Measurements from ENCODE around the gene PAQR6. TPM values are rescaled to one million over a fixed set of nuclear protein-coding genes. Genes with fewer than 3 reads are reported as not detected.

The PAQR6 gene
- total and polyA plus RNA-seq, 8 donors: 0.51 to 5.6 (median 0.88) TPM

DNA sequence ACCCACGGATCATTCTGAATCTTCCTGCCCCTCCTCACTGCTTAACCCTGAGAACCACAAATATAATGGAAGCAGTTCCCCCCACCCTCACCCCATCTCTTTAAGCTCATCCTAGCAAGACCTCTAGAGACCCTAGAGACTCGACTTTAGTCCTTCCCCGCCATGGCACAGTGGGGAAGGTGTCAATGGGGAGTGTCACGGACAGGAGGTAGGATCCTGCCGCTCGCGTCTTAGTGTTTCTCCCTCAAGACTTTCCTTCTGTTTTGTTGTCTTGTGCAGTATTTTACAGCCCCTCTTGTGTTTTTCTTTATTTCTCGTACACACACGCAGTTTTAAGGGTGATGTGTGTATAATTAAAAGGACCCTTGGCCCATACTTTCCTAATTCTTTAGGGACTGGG lies 35.7 kb downstream of the PAQR6 start:
- H3K4me1 ChIP-seq: peaks cover 8 to 11% (median 10%) of the 10 kb centered on the region in 3 donors
- H3K27ac ChIP-seq: peak overlapping the region in 3 of 4 donors; percentile 93 to 98 (median 95)
- peak overlapping the region in 1 of 4 donors; percentile 66 for H3K4me3 ChIP-seq
- H3K36me3 ChIP-seq: peaks cover 0 to 8% (median 0%) of the 10 kb centered on the region in 3 donors
- FAIRE-seq (no peak), ATAC-seq (no peak), DNase-seq (no peak)
- TF ChIP-seq, protein P1, sequence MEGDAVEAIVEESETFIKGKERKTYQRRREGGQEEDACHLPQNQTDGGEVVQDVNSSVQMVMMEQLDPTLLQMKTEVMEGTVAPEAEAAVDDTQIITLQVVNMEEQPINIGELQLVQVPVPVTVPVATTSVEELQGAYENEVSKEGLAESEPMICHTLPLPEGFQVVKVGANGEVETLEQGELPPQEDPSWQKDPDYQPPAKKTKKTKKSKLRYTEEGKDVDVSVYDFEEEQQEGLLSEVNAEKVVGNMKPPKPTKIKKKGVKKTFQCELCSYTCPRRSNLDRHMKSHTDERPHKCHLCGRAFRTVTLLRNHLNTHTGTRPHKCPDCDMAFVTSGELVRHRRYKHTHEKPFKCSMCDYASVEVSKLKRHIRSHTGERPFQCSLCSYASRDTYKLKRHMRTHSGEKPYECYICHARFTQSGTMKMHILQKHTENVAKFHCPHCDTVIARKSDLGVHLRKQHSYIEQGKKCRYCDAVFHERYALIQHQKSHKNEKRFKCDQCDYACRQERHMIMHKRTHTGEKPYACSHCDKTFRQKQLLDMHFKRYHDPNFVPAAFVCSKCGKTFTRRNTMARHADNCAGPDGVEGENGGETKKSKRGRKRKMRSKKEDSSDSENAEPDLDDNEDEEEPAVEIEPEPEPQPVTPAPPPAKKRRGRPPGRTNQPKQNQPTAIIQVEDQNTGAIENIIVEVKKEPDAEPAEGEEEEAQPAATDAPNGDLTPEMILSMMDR (IDR thresholded peaks at IDR 0.05): no peak
- H3K9me3 ChIP-seq: no peaks in the 10 kb centered on the region
- WGBS, 2 donors: 74 to 81% methylated on average over 9 of the region's 9 CpGs
- no peaks in the 10 kb centered on the region for H3K27me3 ChIP-seq
- intact Hi-C loops (cut with DNase I): no loop called here

DNA sequence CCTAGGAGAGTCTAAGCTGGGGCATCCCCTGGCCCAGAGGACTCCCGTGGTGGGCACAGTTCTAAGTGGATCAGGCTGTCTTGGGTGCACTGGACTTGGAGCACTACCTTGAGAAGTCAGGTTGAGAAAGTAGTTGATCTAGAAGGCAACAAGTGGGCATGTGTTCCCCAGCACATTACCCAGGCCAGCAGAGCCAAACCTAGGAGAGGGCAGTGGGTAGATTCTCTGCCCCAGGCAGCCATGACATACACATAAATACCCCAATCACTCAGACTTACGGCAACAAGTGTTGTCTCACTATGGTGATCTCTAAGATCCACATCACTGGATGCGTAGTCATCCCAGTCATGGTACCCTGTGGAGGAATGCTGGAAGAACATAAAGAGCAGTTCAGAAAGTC lies 36.6 kb downstream of the PAQR6 start:
- Histone ChIP-seq H3K9me3 (no peaks in the 10 kb centered on the region), H3K27ac (no peak overlapping the region), H3K27me3 (no peaks in the 10 kb centered on the region), H3K36me3 (peaks cover 0 to 8% (median 0%) of the 10 kb centered on the region in 3 donors), H3K4me1 (peaks cover 7 to 10% (median 10%) of the 10 kb centered on the region in 3 donors), H3K4me3 (no peak overlapping the region)
- intact Hi-C loops (cut with DNase I): no loop called here
- 92 to 100% methylated on average over 3 of the region's 3 CpGs for WGBS, 2 donors
- TF ChIP-seq, protein P1 (IDR thresholded peaks at IDR 0.05): no peak
- FAIRE-seq (no peak), ATAC-seq (no peak), DNase-seq (peak in 1 of 6 donors; percentile 13)

DNA sequence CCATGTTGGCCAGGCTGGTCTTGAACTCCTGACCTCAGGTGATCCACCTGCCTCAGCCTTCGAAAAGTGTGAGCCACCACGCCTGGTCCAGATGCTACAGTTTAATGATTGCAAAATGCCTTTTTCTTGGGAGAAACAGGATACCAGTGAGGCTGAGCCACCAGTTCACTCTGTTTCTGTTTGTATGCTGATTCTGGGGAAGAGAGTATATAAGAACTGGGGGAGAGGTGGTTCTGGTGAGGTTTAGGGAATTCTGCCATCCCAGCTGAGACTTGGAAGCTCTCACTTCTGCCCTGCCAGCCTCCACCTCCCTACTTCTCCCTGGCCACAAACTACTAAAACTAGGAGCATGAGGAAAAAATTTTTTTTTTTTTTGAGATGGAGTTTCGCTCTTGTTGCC lies 43.2 kb downstream of the PAQR6 start:
- H3K4me3 ChIP-seq: no peak overlapping the region
- H3K9me3 ChIP-seq: no peaks in the 10 kb centered on the region
- 90 to 94% methylated on average over 3 of the region's 3 CpGs for WGBS, 2 donors
- H3K4me1 ChIP-seq: no peaks in the 10 kb centered on the region
- H3K27me3 ChIP-seq: no peaks in the 10 kb centered on the region
- ATAC-seq: no peak
- TF ChIP-seq, protein P1 (IDR thresholded peaks at IDR 0.05): no peak
- no peak for DNase-seq
- intact Hi-C loops (cut with DNase I): loop anchor here in 1 of 3 donors (10.0 kb wide), 1 partner anchor 50 kb away; the partner anchor contains the start of gene SEMA4A
- no peak for FAIRE-seq
- H3K36me3 ChIP-seq: peaks cover 0 to 8% (median 0%) of the 10 kb centered on the region in 3 donors
- H3K27ac ChIP-seq: no peak overlapping the region

DNA sequence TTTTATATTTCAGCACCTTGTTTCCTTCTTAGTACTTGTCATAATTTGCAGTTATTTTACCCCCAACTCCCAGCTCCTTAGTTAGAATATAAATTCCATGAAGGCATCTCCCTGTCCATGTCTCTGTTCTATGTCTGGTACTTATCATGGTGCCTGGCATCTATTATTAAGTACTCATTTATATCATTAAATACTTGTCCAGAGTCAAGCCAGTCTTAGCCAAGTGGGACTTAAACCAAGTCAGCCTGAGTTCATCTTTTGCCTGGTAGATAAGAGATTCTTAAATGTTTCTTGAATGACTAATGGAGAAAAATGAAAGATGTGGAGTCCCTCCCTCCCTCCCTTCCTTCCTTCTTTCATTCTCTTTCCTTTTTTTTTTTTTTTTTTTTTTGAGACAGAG lies 44.5 kb downstream of the PAQR6 start:
- ATAC-seq: no peak
- no peak for DNase-seq
- H3K36me3 ChIP-seq: peaks cover 0 to 6% (median 0%) of the 10 kb centered on the region in 3 donors
- no peaks in the 10 kb centered on the region for H3K4me1 ChIP-seq
- H3K27me3 ChIP-seq: no peaks in the 10 kb centered on the region
- FAIRE-seq: no peak
- TF ChIP-seq, protein P1 (IDR thresholded peaks at IDR 0.05): no peak
- no peak overlapping the region for H3K4me3 ChIP-seq
- H3K9me3 ChIP-seq: no peaks in the 10 kb centered on the region
- no peak overlapping the region for H3K27ac ChIP-seq
- intact Hi-C loops (cut with DNase I): loop anchor here in 1 of 3 donors (10.0 kb wide), 1 partner anchor 49 kb away; the partner anchor contains the start of gene SEMA4A

DNA sequence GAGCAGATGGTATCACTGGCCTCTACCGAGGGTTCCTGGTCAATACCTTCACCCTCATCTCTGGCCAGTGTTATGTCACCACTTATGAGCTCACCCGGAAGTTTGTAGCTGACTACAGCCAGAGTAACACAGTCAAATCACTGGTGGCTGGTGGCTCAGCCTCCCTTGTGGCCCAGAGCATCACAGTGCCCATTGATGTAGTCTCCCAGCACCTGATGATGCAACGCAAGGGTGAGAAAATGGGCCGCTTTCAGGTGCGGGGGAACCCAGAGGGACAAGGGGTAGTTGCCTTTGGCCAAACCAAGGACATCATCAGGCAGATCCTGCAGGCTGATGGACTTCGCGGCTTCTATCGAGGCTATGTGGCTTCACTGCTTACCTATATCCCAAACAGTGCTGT lies 47.8 kb downstream of the PAQR6 start:
- no peak for ATAC-seq
- Histone ChIP-seq H3K27me3 (no peaks in the 10 kb centered on the region), H3K27ac (no peak overlapping the region), H3K36me3 (no peaks in the 10 kb centered on the region), H3K9me3 (no peaks in the 10 kb centered on the region), H3K4me3 (no peak overlapping the region), H3K4me1 (peaks cover 0 to 5% (median 0%) of the 10 kb centered on the region in 3 donors)
- intact Hi-C loops (cut with DNase I): loop anchor here in 1 of 3 donors (10.0 kb wide), 1 partner anchor 45 kb away; the partner anchor contains the start of gene SEMA4A
- DNase-seq: no peak
- FAIRE-seq: no peak
- TF ChIP-seq, protein P1 (IDR thresholded peaks at IDR 0.05): no peak
- 89 to 90% methylated on average over 8 of the region's 8 CpGs for WGBS, 2 donors

All from pancreas (tissue), 10 donors.